Measurements from ENCODE around the gene DOCK1. TPM values are rescaled to one million over a fixed set of nuclear protein-coding genes. Genes with fewer than 3 reads are reported as not detected.

The DOCK1 gene
- total RNA-seq, 3 donors from 2014 or later = 50.4 to 101 (median 69.2) TPM

DNA sequence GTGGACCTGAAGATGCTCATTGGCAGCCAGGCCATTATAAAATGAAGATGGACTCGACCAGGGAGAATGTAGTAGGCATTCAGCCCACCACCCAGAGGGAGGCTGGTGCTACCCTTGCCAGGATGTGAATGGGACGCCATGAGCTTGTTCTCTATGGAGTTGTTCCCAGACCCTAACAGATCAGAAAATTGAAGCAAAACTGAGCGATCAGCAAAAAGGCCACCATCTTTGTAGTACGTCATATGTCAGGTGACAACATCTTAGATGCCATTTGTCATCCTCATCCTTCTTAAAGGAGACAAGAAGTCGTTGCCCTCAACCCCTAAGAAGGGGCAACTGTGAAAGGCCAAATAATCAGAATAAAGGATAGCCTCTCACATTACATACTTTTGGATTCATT lies 61.7 kb downstream of the DOCK1 start:
- no peak for TF ChIP-seq CTCF (IDR thresholded peaks at IDR 0.05)
- no peak for TF ChIP-seq POLR2A (IDR thresholded peaks at IDR 0.05)
- TF ChIP-seq POLR2AphosphoS5 (IDR thresholded peaks at IDR 0.05) = no peak
- intact Hi-C loops (cut with DNase I; ENCODE audit: low total_unique reads) = no loop called here
- no peak for DNase-seq (ENCODE audit: low spot score in 2 of 2)

GRCh38 chr10:126969310-126969709 lies 64.1 kb downstream of the DOCK1 start:
- H3K4me1 ChIP-seq = no peaks in the 10 kb centered on the region
- no peak overlapping the region for H3K27ac ChIP-seq
- no peak overlapping the region for H3K4me3 ChIP-seq
- H3K9me3 ChIP-seq = no peaks in the 10 kb centered on the region
- H3K36me3 ChIP-seq = no peaks in the 10 kb centered on the region
- intact Hi-C loops (cut with DNase I; ENCODE audit: low total_unique reads) = no loop called here
- DNase-seq (ENCODE audit: low spot score in 2 of 2) = peak in 1 of 2 donors; percentile 11
- TF ChIP-seq POLR2A (IDR thresholded peaks at IDR 0.05) = no peak
- no peak for TF ChIP-seq POLR2AphosphoS5 (IDR thresholded peaks at IDR 0.05)
- TF ChIP-seq CTCF (IDR thresholded peaks at IDR 0.05) = no peak
- H3K27me3 ChIP-seq = no peaks in the 10 kb centered on the region

More for the DNA sequence above, 61.7 kb downstream of the DOCK1 start:
- Histone ChIP-seq H3K9me3 (no peaks in the 10 kb centered on the region), H3K36me3 (no peaks in the 10 kb centered on the region), H3K4me1 (no peaks in the 10 kb centered on the region), H3K27me3 (no peaks in the 10 kb centered on the region), H3K4me3 (no peak overlapping the region), H3K27ac (no peak overlapping the region)

GRCh38 chr10:126972635-126973414 lies 67.6 kb downstream of the DOCK1 start:
- no peaks in the 10 kb centered on the region for H3K4me1 ChIP-seq
- peak in 1 of 2 donors; percentile 51 for DNase-seq (ENCODE audit: low spot score in 2 of 2)
- H3K4me3 ChIP-seq = no peak overlapping the region
- TF ChIP-seq POLR2A (IDR thresholded peaks at IDR 0.05) (no peak), CTCF (IDR thresholded peaks at IDR 0.05) (no peak), POLR2AphosphoS5 (IDR thresholded peaks at IDR 0.05) (peak in 1 of 3 donors; percentile 37)
- H3K27ac ChIP-seq = peak overlapping the region; percentile 56 to 68
- no peaks in the 10 kb centered on the region for H3K27me3 ChIP-seq
- intact Hi-C loops (cut with DNase I; ENCODE audit: low total_unique reads) = no loop called here
- H3K9me3 ChIP-seq = no peaks in the 10 kb centered on the region
- H3K36me3 ChIP-seq = no peaks in the 10 kb centered on the region

DNA sequence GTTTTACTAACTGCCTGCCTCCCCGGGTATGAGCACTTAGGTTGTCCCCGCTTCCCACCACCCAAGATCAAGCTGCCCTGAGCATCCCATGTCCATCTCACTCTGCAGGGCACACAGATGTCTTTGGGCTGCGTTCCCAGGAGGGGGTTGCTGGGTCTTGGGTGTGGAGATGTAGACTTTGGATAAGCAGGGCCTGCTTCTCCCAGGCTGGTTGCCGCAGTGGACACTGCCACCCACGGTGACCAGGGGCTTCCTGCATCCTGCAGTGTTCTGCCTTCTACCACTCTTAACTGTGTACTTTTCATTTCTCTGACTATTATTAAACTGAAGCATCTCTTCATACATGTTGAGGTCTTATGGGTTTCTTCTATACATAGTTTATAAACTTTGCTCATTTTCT lies 70.0 kb downstream of the DOCK1 start:
- intact Hi-C loops (cut with DNase I; ENCODE audit: low total_unique reads) = no loop called here

More for the DNA sequence above, 70.0 kb downstream of the DOCK1 start:
- Histone ChIP-seq H3K4me3 (no peak overlapping the region), H3K27me3 (no peaks in the 10 kb centered on the region), H3K9me3 (no peaks in the 10 kb centered on the region), H3K4me1 (peaks cover 0 to 6% of the 10 kb centered on the region in 2 donors), H3K36me3 (no peaks in the 10 kb centered on the region), H3K27ac (no peak overlapping the region)
- DNase-seq (ENCODE audit: low spot score in 2 of 2) = no peak
- TF ChIP-seq CTCF (IDR thresholded peaks at IDR 0.05) (no peak), POLR2AphosphoS5 (IDR thresholded peaks at IDR 0.05) (no peak), POLR2A (IDR thresholded peaks at IDR 0.05) (no peak)

Data from breast epithelium (tissue), 4 donors.